Keratinocyte (primary cell): ENCODE data around the gene KLRF1.

Experiments used
- EZH2 ChIP-seq: IDR thresholded peaks from one replicate; pipeline ENCODE4 v1.6.1; 2012; ENCODE audit warnings: inconsistent platforms, mild to moderate bottlenecking, low read length, moderate library complexity
- TF ChIP-seq, protein P1 (sequence below), 3 experiments: IDR thresholded peaks in 1 of 3; conservative IDR thresholded peaks in 1 of 3; optimal IDR thresholded peaks in 1 of 3; 2 replicates in 2 of 3; 3 replicates in 1 of 3; pipeline versions ENCODE3 to v1.5.1; 2011; ENCODE audit warnings: low read length in 3 of 3, mild to moderate bottlenecking in 3 of 3, moderate library complexity in 2 of 3, control low read depth in 1 of 3, inconsistent platforms in 1 of 3; ENCODE audit not compliant: insufficient read depth in 2 of 3; ENCODE audit errors: extremely low read depth in 1 of 3

DNA sequence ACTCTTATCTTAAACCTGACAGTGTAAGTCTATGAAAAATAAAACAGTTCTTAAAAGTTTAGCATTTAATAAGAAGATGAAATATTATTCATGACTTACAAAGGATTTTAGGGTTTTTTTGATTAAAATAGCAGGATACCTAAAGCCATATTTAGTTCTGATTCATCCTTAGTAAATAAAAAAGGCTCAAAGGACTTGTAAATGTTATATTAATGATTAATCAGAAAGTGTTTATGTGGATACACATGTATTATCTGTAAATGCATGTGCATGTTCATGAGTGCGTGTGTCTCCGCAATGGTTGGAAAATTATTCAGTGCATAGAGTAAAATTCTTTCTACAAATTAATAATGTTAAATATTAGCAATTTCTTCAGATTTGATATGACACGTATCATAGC is 4.4 kb downstream of the KLRF1 start:
- TF ChIP-seq, protein P1, sequence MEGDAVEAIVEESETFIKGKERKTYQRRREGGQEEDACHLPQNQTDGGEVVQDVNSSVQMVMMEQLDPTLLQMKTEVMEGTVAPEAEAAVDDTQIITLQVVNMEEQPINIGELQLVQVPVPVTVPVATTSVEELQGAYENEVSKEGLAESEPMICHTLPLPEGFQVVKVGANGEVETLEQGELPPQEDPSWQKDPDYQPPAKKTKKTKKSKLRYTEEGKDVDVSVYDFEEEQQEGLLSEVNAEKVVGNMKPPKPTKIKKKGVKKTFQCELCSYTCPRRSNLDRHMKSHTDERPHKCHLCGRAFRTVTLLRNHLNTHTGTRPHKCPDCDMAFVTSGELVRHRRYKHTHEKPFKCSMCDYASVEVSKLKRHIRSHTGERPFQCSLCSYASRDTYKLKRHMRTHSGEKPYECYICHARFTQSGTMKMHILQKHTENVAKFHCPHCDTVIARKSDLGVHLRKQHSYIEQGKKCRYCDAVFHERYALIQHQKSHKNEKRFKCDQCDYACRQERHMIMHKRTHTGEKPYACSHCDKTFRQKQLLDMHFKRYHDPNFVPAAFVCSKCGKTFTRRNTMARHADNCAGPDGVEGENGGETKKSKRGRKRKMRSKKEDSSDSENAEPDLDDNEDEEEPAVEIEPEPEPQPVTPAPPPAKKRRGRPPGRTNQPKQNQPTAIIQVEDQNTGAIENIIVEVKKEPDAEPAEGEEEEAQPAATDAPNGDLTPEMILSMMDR (optimal IDR thresholded peaks at IDR 0.05 in 1 of 3, IDR thresholded peaks at IDR 0.05 in 1 of 3, conservative IDR thresholded peaks at IDR 0.05 in 1 of 3; ENCODE audit: extremely low read depth in 1 of 3, insufficient read depth in 2 of 3, low read length in 3 of 3) = no peak
- no peak for TF ChIP-seq EZH2
